MM.1S (cell line): ENCODE results near the gene ARFIP1.
"Not testable (repeated sequence)": the region's sequence is repeated elsewhere in the genome, so short reads cannot be mapped to it uniquely, and the experiment has no call there.

Experiments
- DNase-seq: peaks from one replicate; pipeline ENCODE4 v3.0.0-alpha.2; 2015
- H2AFZ ChIP-seq: fragments of 300-600 bp; sonication (generic); 2 replicates; pipeline ENCODE4 v1.6.0; 2016; ENCODE audit warnings: antibody characterized with exemption, low read length
- H3F3A ChIP-seq: fragments of 300-600 bp; sonication (generic); 2 replicates; pipeline ENCODE4 v1.6.1; 2016; ENCODE audit warnings: mild to moderate bottlenecking, antibody characterized with exemption, low read length, moderate library complexity, mixed read lengths; ENCODE audit not compliant: insufficient read depth
- H3K27ac ChIP-seq: fragments of 300-600 bp; sonication (generic); 2 replicates; pipeline ENCODE4 v1.5.1; 2016; ENCODE audit warnings: mild to moderate bottlenecking, low read length
- H3K27me3 ChIP-seq: fragments of 300-600 bp; sonication (generic); replicated peaks from 2 replicates; pipeline ENCODE4 v1.6.0; 2016; ENCODE audit warnings: low read length; ENCODE audit not compliant: insufficient read depth
- H3K36me3 ChIP-seq: fragments of 300-600 bp; sonication (generic); replicated peaks from 2 replicates; pipeline ENCODE4 v1.6.1; 2016; ENCODE audit warnings: mild to moderate bottlenecking, low read length, mixed read lengths; ENCODE audit not compliant: insufficient read depth
- H3K4me1 ChIP-seq: fragments of 300-600 bp; sonication (generic); 2 replicates; pipeline ENCODE4 v1.6.1; 2016; ENCODE audit warnings: low read length, mixed read lengths
- H3K4me2 ChIP-seq: fragments of 300-600 bp; sonication (generic); 2 replicates; pipeline ENCODE4 v1.6.0; 2016; ENCODE audit warnings: low read depth, low read length
- H3K4me3 ChIP-seq: fragments of 300-600 bp; sonication (generic); 2 replicates; pipeline ENCODE4 v1.5.1; 2016; ENCODE audit warnings: low read length, mixed read lengths
- H3K79me2 ChIP-seq: fragments of 300-600 bp; sonication (generic); 2 replicates; pipeline ENCODE4 v1.6.1; 2016; ENCODE audit warnings: mixed run types, low read length, mixed read lengths
- H3K9ac ChIP-seq: fragments of 300-600 bp; sonication (generic); 2 replicates; pipeline ENCODE4 v1.6.1; 2016; ENCODE audit warnings: low read length, mixed read lengths
- H3K9me2 ChIP-seq: fragments of 300-600 bp; sonication (generic); replicated peaks from 2 replicates; pipeline ENCODE4 v1.6.1; 2016; ENCODE audit warnings: mild to moderate bottlenecking, low read length, mixed read lengths; ENCODE audit not compliant: insufficient read depth
- H3K9me3 ChIP-seq: fragments of 300-600 bp; sonication (generic); replicated peaks from 2 replicates; pipeline ENCODE4 v1.6.1; 2016; ENCODE audit warnings: mild to moderate bottlenecking, low read length, mixed read lengths; ENCODE audit not compliant: insufficient read depth
- H4K20me1 ChIP-seq: fragments of 300-600 bp; sonication (generic); 2 replicates; pipeline ENCODE4 v1.6.1; 2016; ENCODE audit warnings: mild to moderate bottlenecking, low read length, moderate library complexity, mixed read lengths; ENCODE audit not compliant: insufficient read depth
- EZH2 ChIP-seq: fragments of 300-600 bp; sonication (generic); optimal IDR thresholded peaks from 2 replicates; pipeline ENCODE3; 2017; ENCODE audit warnings: low read depth, mild to moderate bottlenecking, antibody characterized with exemption, low read length, mixed read lengths
- EZH2phosphoT487 ChIP-seq: fragments of 300-600 bp; sonication (generic); IDR thresholded peaks from 2 replicates; pipeline ENCODE4 v1.6.1; 2018; ENCODE audit warnings: antibody characterized with exemption, low read length
- TF ChIP-seq, protein P1 (sequence below): fragments of 300-600 bp; sonication (generic); IDR thresholded peaks from 2 replicates; pipeline ENCODE4 v1.5.1; 2016; ENCODE audit warnings: antibody characterized with exemption, low read length, mixed read lengths

ARFIP1 gene

DNA sequence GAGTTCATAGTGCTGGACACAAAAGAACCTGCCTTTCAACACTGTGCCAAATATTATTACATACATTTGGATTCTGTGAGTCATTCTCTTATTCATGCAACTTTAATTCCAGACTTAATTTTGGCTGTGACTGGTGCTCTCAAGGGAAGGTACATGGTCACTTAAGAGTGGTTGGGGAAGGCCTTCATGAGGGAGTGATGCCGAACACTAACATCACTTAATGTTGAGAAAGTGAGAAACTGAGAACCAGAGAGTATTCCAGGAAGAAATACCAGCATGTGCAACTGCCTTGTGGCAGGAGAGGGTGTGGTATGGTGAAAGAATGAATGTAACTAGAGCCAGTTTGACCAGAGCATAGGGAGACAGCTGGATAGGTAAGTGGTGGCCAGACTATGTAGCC, 114.9 kb downstream of the ARFIP1 start:
- no peak for TF ChIP-seq EZH2
- TF ChIP-seq EZH2phosphoT487: no peak
- TF ChIP-seq, protein P1, sequence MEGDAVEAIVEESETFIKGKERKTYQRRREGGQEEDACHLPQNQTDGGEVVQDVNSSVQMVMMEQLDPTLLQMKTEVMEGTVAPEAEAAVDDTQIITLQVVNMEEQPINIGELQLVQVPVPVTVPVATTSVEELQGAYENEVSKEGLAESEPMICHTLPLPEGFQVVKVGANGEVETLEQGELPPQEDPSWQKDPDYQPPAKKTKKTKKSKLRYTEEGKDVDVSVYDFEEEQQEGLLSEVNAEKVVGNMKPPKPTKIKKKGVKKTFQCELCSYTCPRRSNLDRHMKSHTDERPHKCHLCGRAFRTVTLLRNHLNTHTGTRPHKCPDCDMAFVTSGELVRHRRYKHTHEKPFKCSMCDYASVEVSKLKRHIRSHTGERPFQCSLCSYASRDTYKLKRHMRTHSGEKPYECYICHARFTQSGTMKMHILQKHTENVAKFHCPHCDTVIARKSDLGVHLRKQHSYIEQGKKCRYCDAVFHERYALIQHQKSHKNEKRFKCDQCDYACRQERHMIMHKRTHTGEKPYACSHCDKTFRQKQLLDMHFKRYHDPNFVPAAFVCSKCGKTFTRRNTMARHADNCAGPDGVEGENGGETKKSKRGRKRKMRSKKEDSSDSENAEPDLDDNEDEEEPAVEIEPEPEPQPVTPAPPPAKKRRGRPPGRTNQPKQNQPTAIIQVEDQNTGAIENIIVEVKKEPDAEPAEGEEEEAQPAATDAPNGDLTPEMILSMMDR: no peak
- no peak overlapping the region for H3K27ac ChIP-seq
- H3K9ac ChIP-seq: no peak overlapping the region
- H3K4me2 ChIP-seq: no peak overlapping the region
- H3K9me3 ChIP-seq: no peaks in the 10 kb centered on the region
- no peak for DNase-seq
- no peaks in the 10 kb centered on the region for H3K27me3 ChIP-seq
- no peaks in the 10 kb centered on the region for H4K20me1 ChIP-seq
- no peaks in the 10 kb centered on the region for H3K79me2 ChIP-seq
- no peaks in the 10 kb centered on the region for H3F3A ChIP-seq
- no peaks in the 10 kb centered on the region for H3K4me1 ChIP-seq
- H3K36me3 ChIP-seq: no peaks in the 10 kb centered on the region; the same call in 1 of the 2 replicates
- no peaks in the 10 kb centered on the region for H3K9me2 ChIP-seq
- no peak overlapping the region for H3K4me3 ChIP-seq
- no peak overlapping the region for H2AFZ ChIP-seq

DNA sequence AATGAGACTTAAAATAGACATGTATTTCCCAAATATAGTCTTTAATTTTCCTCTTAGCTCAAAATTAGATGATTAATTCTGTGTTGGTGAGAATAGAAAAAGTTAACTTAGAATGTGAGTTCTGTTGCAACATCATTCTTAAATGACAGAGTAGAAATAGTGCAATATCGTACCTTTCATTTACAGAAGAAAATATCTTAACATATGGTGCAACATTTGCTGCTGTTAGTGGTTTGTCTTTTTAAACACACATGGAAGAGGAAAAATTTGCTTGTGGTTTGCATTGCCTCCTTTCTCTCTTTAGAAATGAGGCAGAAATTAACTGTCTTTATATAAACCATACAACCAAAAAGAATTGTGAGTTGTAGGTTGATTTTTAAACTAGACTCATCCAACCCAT, 117.1 kb downstream of the ARFIP1 start:
- Histone ChIP-seq H3K79me2 (no peaks in the 10 kb centered on the region), H3K4me3 (no peak overlapping the region), H2AFZ (no peak overlapping the region), H3K4me2 (no peak overlapping the region), H3K9me2 (no peaks in the 10 kb centered on the region), H3K27ac (no peak overlapping the region), H3F3A (no peaks in the 10 kb centered on the region), H3K36me3 (no peaks in the 10 kb centered on the region), H3K9ac (no peak overlapping the region), H3K27me3 (no peaks in the 10 kb centered on the region), H4K20me1 (no peaks in the 10 kb centered on the region), H3K9me3 (no peaks in the 10 kb centered on the region), H3K4me1 (no peaks in the 10 kb centered on the region)
- TF ChIP-seq EZH2phosphoT487: no peak
- no peak for TF ChIP-seq EZH2
- TF ChIP-seq, protein P1: no peak
- DNase-seq: no peak

DNA sequence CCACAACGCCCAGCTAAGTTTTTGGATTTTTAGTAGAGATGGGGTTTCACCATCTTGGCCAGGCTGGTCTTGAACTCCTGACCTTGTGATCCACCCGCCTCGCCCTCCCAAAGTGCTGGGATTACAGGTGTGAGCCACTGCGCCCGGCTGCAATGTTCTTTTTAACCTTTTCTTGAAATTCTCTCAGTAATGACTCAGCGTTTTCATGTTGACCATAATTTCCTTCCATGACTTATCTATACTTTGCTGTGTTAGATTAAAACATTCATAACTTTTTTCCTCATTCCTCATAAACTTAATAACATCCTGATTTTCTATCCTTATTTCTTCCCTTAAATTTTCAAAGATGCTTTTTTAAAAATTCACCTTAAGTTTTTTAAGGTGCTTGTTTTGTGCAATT, 118.4 kb downstream of the ARFIP1 start:
- H3K36me3 ChIP-seq, H3K79me2 ChIP-seq, H4K20me1 ChIP-seq, H3K27me3 ChIP-seq, H3K4me3 ChIP-seq, H3K4me1 ChIP-seq, H3K9ac ChIP-seq, DNase-seq, H3F3A ChIP-seq, H3K9me3 ChIP-seq, H3K27ac ChIP-seq, H3K4me2 ChIP-seq, H2AFZ ChIP-seq, H3K9me2 ChIP-seq: not testable (repeated sequence)

DNA sequence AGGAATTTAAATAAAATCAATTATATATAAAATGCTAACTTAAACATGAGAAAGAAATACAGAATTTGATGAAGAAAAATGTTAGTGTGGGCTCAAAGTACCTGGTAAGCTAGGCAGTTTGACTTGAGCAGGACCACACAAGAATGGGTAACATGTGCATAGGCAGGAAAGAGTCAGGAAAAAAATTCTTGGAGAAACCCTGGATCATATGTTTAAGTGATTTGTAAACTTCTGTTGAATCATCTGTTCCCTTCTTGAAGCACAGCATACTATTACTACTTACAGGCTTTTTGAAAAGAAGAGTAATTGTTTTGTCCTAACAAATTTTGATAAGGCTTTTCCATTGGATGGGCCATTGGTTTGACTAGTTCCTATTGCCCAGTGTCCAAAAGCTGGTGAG, 118.9 kb downstream of the ARFIP1 start:
- Histone ChIP-seq H3F3A (no peaks in the 10 kb centered on the region), H3K79me2 (no peaks in the 10 kb centered on the region), H3K36me3 (no peaks in the 10 kb centered on the region), H3K27ac (no peak overlapping the region), H3K9me2 (no peaks in the 10 kb centered on the region), H3K4me3 (no peak overlapping the region), H3K4me2 (no peak overlapping the region), H3K4me1 (no peaks in the 10 kb centered on the region), H4K20me1 (no peaks in the 10 kb centered on the region), H3K27me3 (no peaks in the 10 kb centered on the region), H3K9ac (no peak overlapping the region), H2AFZ (no peak overlapping the region), H3K9me3 (no peaks in the 10 kb centered on the region)
- DNase-seq: no peak
- TF ChIP-seq EZH2phosphoT487: no peak
- TF ChIP-seq, protein P1: no peak
- no peak for TF ChIP-seq EZH2
